ENCODE measurements around the gene CSTB. TPM values are rescaled to one million over a fixed set of nuclear protein-coding genes. Genes with fewer than 3 reads are reported as not detected.

CSTB gene
- total RNA-seq, 4 donors from 2014 or later = 11.4 to 16.7 (median 13.3) TPM

- TF ChIP-seq EP300 (IDR thresholded peaks at IDR 0.05) = no peak
- TF ChIP-seq POLR2A (IDR thresholded peaks at IDR 0.05) = no peak
- TF ChIP-seq, protein P1, sequence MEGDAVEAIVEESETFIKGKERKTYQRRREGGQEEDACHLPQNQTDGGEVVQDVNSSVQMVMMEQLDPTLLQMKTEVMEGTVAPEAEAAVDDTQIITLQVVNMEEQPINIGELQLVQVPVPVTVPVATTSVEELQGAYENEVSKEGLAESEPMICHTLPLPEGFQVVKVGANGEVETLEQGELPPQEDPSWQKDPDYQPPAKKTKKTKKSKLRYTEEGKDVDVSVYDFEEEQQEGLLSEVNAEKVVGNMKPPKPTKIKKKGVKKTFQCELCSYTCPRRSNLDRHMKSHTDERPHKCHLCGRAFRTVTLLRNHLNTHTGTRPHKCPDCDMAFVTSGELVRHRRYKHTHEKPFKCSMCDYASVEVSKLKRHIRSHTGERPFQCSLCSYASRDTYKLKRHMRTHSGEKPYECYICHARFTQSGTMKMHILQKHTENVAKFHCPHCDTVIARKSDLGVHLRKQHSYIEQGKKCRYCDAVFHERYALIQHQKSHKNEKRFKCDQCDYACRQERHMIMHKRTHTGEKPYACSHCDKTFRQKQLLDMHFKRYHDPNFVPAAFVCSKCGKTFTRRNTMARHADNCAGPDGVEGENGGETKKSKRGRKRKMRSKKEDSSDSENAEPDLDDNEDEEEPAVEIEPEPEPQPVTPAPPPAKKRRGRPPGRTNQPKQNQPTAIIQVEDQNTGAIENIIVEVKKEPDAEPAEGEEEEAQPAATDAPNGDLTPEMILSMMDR (IDR thresholded peaks at IDR 0.05) = no peak
- Histone ChIP-seq H3K4me1 (peaks cover 0 to 16% (median 10%) of the 10 kb centered on the region in 4 donors), H3K27ac (no peak overlapping the region), H3K9me3 (no peaks in the 10 kb centered on the region), H3K4me3 (no peak overlapping the region), H3K36me3 (peaks cover 0 to 86% (median 15%) of the 10 kb centered on the region in 3 donors), H3K27me3 (no peaks in the 10 kb centered on the region)
- 83 to 93% methylated on average over 13 to 14 of the region's 14 CpGs for WGBS, 2 donors
- DNase-seq (ENCODE audit: low spot score in 2 of 2) = no peak
Observed at GRCh38 chr21:43794857-43795256, 18.7 kb upstream of the CSTB start.

GRCh38 chr21:43794311-43794710 is 18.2 kb upstream of the CSTB start:
- Histone ChIP-seq H3K27me3 (no peaks in the 10 kb centered on the region), H3K4me1 (peaks cover 0 to 17% (median 11%) of the 10 kb centered on the region in 4 donors), H3K27ac (no peak overlapping the region), H3K4me3 (no peak overlapping the region), H3K36me3 (peaks cover 0 to 80% (median 15%) of the 10 kb centered on the region in 3 donors), H3K9me3 (no peaks in the 10 kb centered on the region)
- TF ChIP-seq POLR2A (IDR thresholded peaks at IDR 0.05) = no peak
- 75 to 76% methylated on average over 5 to 11 of the region's 12 CpGs for WGBS, 2 donors
- DNase-seq (ENCODE audit: low spot score in 2 of 2) = no peak

DNA sequence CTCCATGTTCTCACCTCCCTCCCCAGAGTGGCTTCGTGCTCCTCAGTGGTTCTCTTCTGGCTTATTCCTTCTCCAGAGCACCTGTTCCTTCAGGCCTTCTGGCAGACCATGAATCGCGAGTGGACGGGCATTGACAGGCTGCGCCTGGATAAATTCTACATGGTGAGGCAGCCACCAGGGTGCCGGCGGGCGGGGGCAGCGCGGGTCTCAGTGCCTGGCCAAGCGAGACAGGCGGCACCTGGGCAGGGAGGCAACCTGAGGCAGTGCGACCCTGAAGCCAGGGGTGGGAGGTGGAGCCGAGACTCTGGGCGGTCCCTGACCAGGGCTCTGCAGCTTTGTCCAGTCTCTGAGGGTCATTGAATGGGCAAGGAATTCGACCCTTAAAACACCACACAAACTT is 17.1 kb upstream of the CSTB start:
- H3K27ac ChIP-seq = no peak overlapping the region
- peaks cover 0 to 23% (median 11%) of the 10 kb centered on the region in 4 donors for H3K4me1 ChIP-seq
- DNase-seq (ENCODE audit: low spot score in 2 of 2) = no peak
- peaks cover 0 to 70% (median 14%) of the 10 kb centered on the region in 3 donors for H3K36me3 ChIP-seq
- no peaks in the 10 kb centered on the region for H3K9me3 ChIP-seq
- H3K4me3 ChIP-seq = no peak overlapping the region
- WGBS, 2 donors = 94% methylated on average over 14 to 16 of the region's 16 CpGs
- TF ChIP-seq EP300 (IDR thresholded peaks at IDR 0.05) = no peak
- TF ChIP-seq, protein P1 (IDR thresholded peaks at IDR 0.05) = no peak
- TF ChIP-seq POLR2A (IDR thresholded peaks at IDR 0.05) = no peak
- H3K27me3 ChIP-seq = no peaks in the 10 kb centered on the region

- no peak overlapping the region for H3K27ac ChIP-seq
- H3K36me3 ChIP-seq = peaks cover 0 to 61% (median 9%) of the 10 kb centered on the region in 3 donors
- H3K9me3 ChIP-seq = no peaks in the 10 kb centered on the region
- no peak overlapping the region for H3K4me3 ChIP-seq
- TF ChIP-seq, protein P1 (IDR thresholded peaks at IDR 0.05) = no peak
- TF ChIP-seq POLR2A (IDR thresholded peaks at IDR 0.05) (no peak), EP300 (IDR thresholded peaks at IDR 0.05) (no peak)
- 76 to 78% methylated on average over 8 of the region's 8 CpGs for WGBS, 2 donors
- H3K4me1 ChIP-seq = peaks cover 0 to 23% (median 11%) of the 10 kb centered on the region in 4 donors
- H3K27me3 ChIP-seq = no peaks in the 10 kb centered on the region
- DNase-seq (ENCODE audit: low spot score in 2 of 2) = no peak
Observed at GRCh38 chr21:43792406-43792805, 16.3 kb upstream of the CSTB start.

DNA sequence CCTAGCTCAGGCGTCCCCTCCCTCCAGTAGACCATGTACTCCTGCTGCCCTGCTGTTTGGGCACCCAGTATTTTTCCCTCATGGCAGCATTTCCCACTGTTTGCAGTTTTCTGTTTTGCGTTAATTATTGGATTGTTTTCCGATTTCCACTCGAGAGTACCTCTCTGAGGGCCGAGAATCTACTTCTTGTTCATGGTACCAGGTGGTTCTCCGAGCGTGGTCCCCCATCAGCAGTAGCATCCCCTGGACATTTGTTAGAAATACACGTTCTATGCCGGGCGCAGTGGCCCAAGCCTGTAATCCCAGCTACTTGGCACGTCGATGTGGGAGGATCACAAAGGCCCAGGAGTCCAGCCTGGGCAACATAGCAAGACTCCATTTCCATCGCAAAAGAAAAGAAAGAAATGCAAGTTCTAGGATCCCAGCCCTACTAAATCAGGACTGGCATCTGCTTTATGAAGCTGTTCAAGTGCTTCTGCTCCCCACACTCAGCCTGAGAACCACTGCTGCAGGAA is 14.0 kb upstream of the CSTB start:
- H3K27me3 ChIP-seq = no peaks in the 10 kb centered on the region
- 6 to 12% methylated on average over 13 of the region's 13 CpGs for WGBS, 2 donors
- H3K27ac ChIP-seq = peak overlapping the region; percentile 69 to 93 (median 78)
- peak overlapping the region; percentile 54 to 97 (median 81) for H3K4me3 ChIP-seq
- H3K4me1 ChIP-seq = peaks cover 0 to 23% (median 11%) of the 10 kb centered on the region in 4 donors
- TF ChIP-seq, protein P1 (IDR thresholded peaks at IDR 0.05) = no peak
- TF ChIP-seq POLR2A (IDR thresholded peaks at IDR 0.05) = no peak
- no peak for TF ChIP-seq EP300 (IDR thresholded peaks at IDR 0.05)
- DNase-seq (ENCODE audit: low spot score in 2 of 2) = no peak
- H3K36me3 ChIP-seq = peaks cover 0 to 38% (median 6%) of the 10 kb centered on the region in 3 donors
- H3K9me3 ChIP-seq = no peaks in the 10 kb centered on the region

Data from tibial nerve (tissue), 4 donors.